ENCODE results near the gene ATL1.

The ATL1 gene

GRCh38 chr14:50528000-50528399 lies 31.9 kb upstream of the ATL1 start:
- Histone ChIP-seq H3K9me3 (ENCODE audit: insufficient read depth, low read length, severe bottlenecking) (no peaks in the 10 kb centered on the region), H3K79me2 (ENCODE audit: insufficient read depth, low read length) (peaks cover 91% of the 10 kb centered on the region), H3K4me3 (ENCODE audit: low read depth in 1 of 2, low read length in 2 of 2) (no peak overlapping the region), H3K27me3 (ENCODE audit: insufficient read depth, low read length, poor library complexity) (no peaks in the 10 kb centered on the region), H3K27ac (ENCODE audit: low read length) (no peak overlapping the region), H2AFZ (ENCODE audit: low read depth, low read length) (no peak overlapping the region), H3K4me1 (ENCODE audit: insufficient read depth, low read length) (peaks cover 47% of the 10 kb centered on the region), H3K4me2 (ENCODE audit: insufficient read depth, low read length) (peak overlapping the region; percentile 98; the same call in 1 of the 2 replicates), H3K36me3 (ENCODE audit: insufficient read depth, low read length) (peaks cover 22% of the 10 kb centered on the region; the same call in 1 of the 2 replicates), H4K20me1 (ENCODE audit: insufficient read depth, low read length) (peaks cover 48% of the 10 kb centered on the region), H3K9ac (ENCODE audit: low read depth, low read length) (no peak overlapping the region)
- no peak for DNase-seq
- no peak for ATAC-seq (ENCODE audit: insufficient read depth, low read depth)
- TF ChIP-seq CTCF (IDR thresholded peaks at IDR 0.05; ENCODE audit: borderline replicate concordance, extremely low read depth, low read length, poor library complexity, severe bottlenecking) (no peak), EZH2 (IDR thresholded peaks at IDR 0.05; ENCODE audit: borderline replicate concordance, low read depth, low read length, severe bottlenecking) (no peak)

GRCh38 chr14:50529288-50530179 lies 30.4 kb upstream of the ATL1 start:
- no peak for DNase-seq
- Histone ChIP-seq H3K27ac (ENCODE audit: low read length) (peak overlapping the region; percentile 49; the same call in 1 of the 2 replicates), H3K4me3 (ENCODE audit: low read depth in 1 of 2, low read length in 2 of 2) (peak overlapping the region in 1 of 2 experiments; percentile 72; a peak in 1 of 4 replicates), H3K9ac (ENCODE audit: low read depth, low read length) (peak overlapping the region; percentile 87; the same call in 1 of the 2 replicates), H3K27me3 (ENCODE audit: insufficient read depth, low read length, poor library complexity) (no peaks in the 10 kb centered on the region), H3K4me1 (ENCODE audit: insufficient read depth, low read length) (peaks cover 46% of the 10 kb centered on the region), H3K36me3 (ENCODE audit: insufficient read depth, low read length) (peaks cover 22% of the 10 kb centered on the region; the same call in 1 of the 2 replicates), H4K20me1 (ENCODE audit: insufficient read depth, low read length) (peaks cover 35% of the 10 kb centered on the region), H3K9me3 (ENCODE audit: insufficient read depth, low read length, severe bottlenecking) (no peaks in the 10 kb centered on the region), H3K4me2 (ENCODE audit: insufficient read depth, low read length) (peak overlapping the region; percentile 98), H2AFZ (ENCODE audit: low read depth, low read length) (no peak overlapping the region), H3K79me2 (ENCODE audit: insufficient read depth, low read length) (peaks cover 77% of the 10 kb centered on the region)
- no peak for ATAC-seq (ENCODE audit: insufficient read depth, low read depth)
- TF ChIP-seq EZH2 (IDR thresholded peaks at IDR 0.05; ENCODE audit: borderline replicate concordance, low read depth, low read length, severe bottlenecking) = no peak
- TF ChIP-seq CTCF (IDR thresholded peaks at IDR 0.05; ENCODE audit: borderline replicate concordance, extremely low read depth, low read length, poor library complexity, severe bottlenecking) = no peak

GRCh38 chr14:50530358-50530757 lies 29.6 kb upstream of the ATL1 start:
- H3K4me3 ChIP-seq (ENCODE audit: low read depth in 1 of 2, low read length in 2 of 2) = peak overlapping the region in 1 of 2 experiments; percentile 72; a peak in 2 of 4 replicates

More at GRCh38 chr14:50530358-50530757, 29.6 kb upstream of the ATL1 start:
- ATAC-seq (ENCODE audit: insufficient read depth, low read depth) = no peak
- TF ChIP-seq CTCF (IDR thresholded peaks at IDR 0.05; ENCODE audit: borderline replicate concordance, extremely low read depth, low read length, poor library complexity, severe bottlenecking) = no peak
- no peak for TF ChIP-seq EZH2 (IDR thresholded peaks at IDR 0.05; ENCODE audit: borderline replicate concordance, low read depth, low read length, severe bottlenecking)
- peak overlapping the region; percentile 98 for H3K4me2 ChIP-seq (ENCODE audit: insufficient read depth, low read length)
- H3K9me3 ChIP-seq (ENCODE audit: insufficient read depth, low read length, severe bottlenecking) = no peaks in the 10 kb centered on the region
- H3K27me3 ChIP-seq (ENCODE audit: insufficient read depth, low read length, poor library complexity) = no peaks in the 10 kb centered on the region
- no peak overlapping the region for H3K27ac ChIP-seq (ENCODE audit: low read length)
- H3K4me1 ChIP-seq (ENCODE audit: insufficient read depth, low read length) = peaks cover 41% of the 10 kb centered on the region
- H4K20me1 ChIP-seq (ENCODE audit: insufficient read depth, low read length) = peaks cover 28% of the 10 kb centered on the region
- H2AFZ ChIP-seq (ENCODE audit: low read depth, low read length) = no peak overlapping the region
- H3K79me2 ChIP-seq (ENCODE audit: insufficient read depth, low read length) = peaks cover 68% of the 10 kb centered on the region
- no peak for DNase-seq
- H3K9ac ChIP-seq (ENCODE audit: low read depth, low read length) = peak overlapping the region; percentile 87; the same call in 1 of the 2 replicates
- peaks cover 18% of the 10 kb centered on the region; the same call in 1 of the 2 replicates for H3K36me3 ChIP-seq (ENCODE audit: insufficient read depth, low read length)
